ENCODE measurements around the gene SNX25. TPM values are rescaled to one million over a fixed set of nuclear protein-coding genes. Genes with fewer than 3 reads are reported as not detected.

The SNX25 gene
- total and polyA plus RNA-seq, 7 donors, result 2.5 to 40.5 (median 22.7) TPM

DNA sequence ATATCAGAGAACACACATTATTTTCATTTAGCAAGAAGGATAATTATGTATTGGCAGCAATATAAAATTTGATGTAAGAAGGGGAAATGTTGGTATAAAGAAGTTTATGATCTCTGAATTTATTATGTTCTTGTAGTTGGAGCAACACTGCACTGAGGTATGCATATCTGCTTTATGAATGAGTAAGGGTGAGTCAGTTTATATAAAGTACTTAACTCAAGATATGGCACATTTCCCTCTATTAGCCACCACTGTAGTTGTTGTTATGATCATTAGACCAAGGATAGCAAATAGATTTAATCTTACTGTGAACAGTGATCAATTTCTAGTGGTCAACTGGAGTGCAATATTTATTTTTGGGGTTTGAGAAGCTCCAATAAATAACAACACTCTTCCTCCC is 66.6 kb downstream of the SNX25 start:
- no peak overlapping the region for H3K4me3 ChIP-seq
- peaks cover 0 to 36% (median 18%) of the 10 kb centered on the region in 4 donors for H3K4me1 ChIP-seq
- no peak overlapping the region for H3K27ac ChIP-seq
- no peaks in the 10 kb centered on the region for H3K36me3 ChIP-seq
- DNase-seq, result no peak
- intact Hi-C loops (cut with DNase I), result no loop called here
- no peaks in the 10 kb centered on the region for H3K27me3 ChIP-seq
- TF ChIP-seq POLR2AphosphoS5 (IDR thresholded peaks at IDR 0.05) (no peak), POLR2A (IDR thresholded peaks at IDR 0.05) (no peak), CTCF (IDR thresholded peaks at IDR 0.05) (no peak), EP300 (IDR thresholded peaks at IDR 0.05) (no peak)
- H3K9me3 ChIP-seq, result no peaks in the 10 kb centered on the region

GRCh38 chr4:185278716-185279115 is 69.3 kb downstream of the SNX25 start:
- no peak overlapping the region for H3K4me3 ChIP-seq
- DNase-seq, result no peak
- no peak overlapping the region for H3K27ac ChIP-seq
- peaks cover 0 to 22% (median 15%) of the 10 kb centered on the region in 4 donors for H3K4me1 ChIP-seq
- TF ChIP-seq POLR2AphosphoS5 (IDR thresholded peaks at IDR 0.05), result no peak
- TF ChIP-seq CTCF (IDR thresholded peaks at IDR 0.05), result no peak
- no peak for TF ChIP-seq EP300 (IDR thresholded peaks at IDR 0.05)
- no peak for TF ChIP-seq POLR2A (IDR thresholded peaks at IDR 0.05)
- H3K36me3 ChIP-seq, result no peaks in the 10 kb centered on the region
- intact Hi-C loops (cut with DNase I), result no loop called here
- H3K27me3 ChIP-seq, result no peaks in the 10 kb centered on the region
- WGBS, 2 donors, result 79 to 87% methylated on average over 3 of the region's 3 CpGs
- H3K9me3 ChIP-seq, result no peaks in the 10 kb centered on the region

DNA sequence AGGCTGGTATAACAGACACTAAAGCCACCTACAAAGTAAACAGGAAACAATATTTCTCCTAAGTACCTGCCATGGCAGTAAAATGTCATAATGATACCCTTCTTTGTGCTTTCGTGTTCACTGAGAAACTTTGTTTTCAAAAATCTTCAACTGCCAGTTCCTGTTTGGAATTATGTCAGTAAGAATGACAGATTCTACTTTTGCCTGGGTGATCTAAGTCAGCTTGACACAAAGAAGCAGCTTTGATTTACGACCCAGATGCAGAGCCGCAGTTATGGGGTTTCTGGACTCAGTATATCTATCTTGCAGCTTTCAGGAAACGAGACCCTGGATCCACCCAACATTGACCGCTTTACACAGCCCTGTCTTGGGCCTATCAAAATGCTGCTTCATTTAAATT is 71.2 kb downstream of the SNX25 start:
- Histone ChIP-seq H3K36me3 (no peaks in the 10 kb centered on the region), H3K27me3 (no peaks in the 10 kb centered on the region), H3K4me3 (no peak overlapping the region), H3K9me3 (no peaks in the 10 kb centered on the region), H3K4me1 (peaks cover 0 to 7% (median 3%) of the 10 kb centered on the region in 4 donors), H3K27ac (no peak overlapping the region)
- WGBS, 2 donors, result 16 to 41% methylated on average over 5 of the region's 5 CpGs
- intact Hi-C loops (cut with DNase I), result no loop called here
- TF ChIP-seq CTCF (IDR thresholded peaks at IDR 0.05) (no peak), EP300 (IDR thresholded peaks at IDR 0.05) (no peak), POLR2A (IDR thresholded peaks at IDR 0.05) (no peak), POLR2AphosphoS5 (IDR thresholded peaks at IDR 0.05) (no peak)
- no peak for DNase-seq

DNA sequence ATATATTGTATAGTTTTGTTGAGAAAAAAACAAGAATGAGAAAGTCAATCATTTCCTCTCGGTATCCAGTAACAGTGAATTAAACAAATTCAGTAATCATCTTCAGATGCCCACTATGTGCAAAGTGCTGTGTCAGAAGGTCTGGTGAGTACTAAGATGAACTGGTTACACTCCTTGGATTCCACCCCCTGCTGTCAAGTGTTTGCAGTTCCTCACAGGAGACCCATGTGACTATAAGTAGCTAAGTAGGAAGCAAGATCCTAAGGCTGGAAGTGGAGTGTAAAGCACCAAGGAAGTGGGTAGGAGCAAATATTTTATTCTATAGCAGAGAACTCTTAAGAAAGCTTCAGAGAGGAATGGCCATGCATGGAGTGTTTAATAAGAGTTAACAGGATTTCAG is 73.6 kb downstream of the SNX25 start:
- no peak for DNase-seq
- Histone ChIP-seq H3K9me3 (no peaks in the 10 kb centered on the region), H3K4me3 (no peak overlapping the region), H3K27me3 (no peaks in the 10 kb centered on the region), H3K36me3 (peaks cover 0 to 4% (median 0%) of the 10 kb centered on the region in 4 donors), H3K4me1 (peaks cover 0 to 9% (median 5%) of the 10 kb centered on the region in 4 donors), H3K27ac (no peak overlapping the region)
- TF ChIP-seq EP300 (IDR thresholded peaks at IDR 0.05), result no peak
- no peak for TF ChIP-seq POLR2A (IDR thresholded peaks at IDR 0.05)
- no peak for TF ChIP-seq CTCF (IDR thresholded peaks at IDR 0.05)
- TF ChIP-seq POLR2AphosphoS5 (IDR thresholded peaks at IDR 0.05), result no peak
- WGBS, 2 donors, result 94 to 98% methylated on average over 1 of the region's 1 CpG
- intact Hi-C loops (cut with DNase I), result no loop called here

GRCh38 chr4:185283723-185284122 is 74.3 kb downstream of the SNX25 start:
- Histone ChIP-seq H3K9me3 (no peaks in the 10 kb centered on the region), H3K27ac (no peak overlapping the region), H3K4me3 (no peak overlapping the region), H3K36me3 (peaks cover 0 to 11% (median under 1%) of the 10 kb centered on the region in 4 donors), H3K4me1 (peaks cover 0 to 9% (median 5%) of the 10 kb centered on the region in 4 donors), H3K27me3 (no peaks in the 10 kb centered on the region)
- DNase-seq, result no peak
- intact Hi-C loops (cut with DNase I), result no loop called here
- no peak for TF ChIP-seq POLR2AphosphoS5 (IDR thresholded peaks at IDR 0.05)
- TF ChIP-seq CTCF (IDR thresholded peaks at IDR 0.05), result no peak
- TF ChIP-seq EP300 (IDR thresholded peaks at IDR 0.05), result no peak
- TF ChIP-seq POLR2A (IDR thresholded peaks at IDR 0.05), result no peak
